ENCODE measurements around the gene MYO1H. TPM values are rescaled to one million over a fixed set of nuclear protein-coding genes. Genes with fewer than 3 reads are reported as not detected.

The MYO1H gene
- total and polyA plus RNA-seq, 2 experiments from 2014 or later = not detected

DNA sequence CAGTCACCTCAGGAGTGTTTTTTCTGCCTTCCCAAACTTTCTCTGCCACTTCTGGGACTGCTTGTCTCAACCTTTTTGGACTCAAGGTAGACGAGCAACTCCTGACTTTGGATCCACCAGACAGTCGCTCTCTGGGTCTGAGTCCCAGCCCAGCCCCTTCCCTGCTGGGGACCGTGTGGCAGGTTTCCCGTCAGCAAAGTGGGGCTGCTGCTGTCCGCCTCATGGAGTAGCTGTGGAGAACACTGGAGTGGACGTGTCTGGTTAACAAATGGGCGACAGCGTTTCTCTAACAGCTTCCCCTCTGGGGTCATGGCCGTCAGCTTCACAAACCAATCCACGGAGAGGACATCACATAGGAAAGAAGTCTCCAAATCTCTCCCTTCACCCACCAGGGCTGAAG is 74.6 kb downstream of the MYO1H start:
- H3K79me2 ChIP-seq (replicated peaks; ENCODE audit: insufficient read depth) = no peaks in the 10 kb centered on the region
- no peak overlapping the region for H3K4me3 ChIP-seq
- DNase-seq (ENCODE audit: low spot score) (no peak), ATAC-seq (no peak)
- H3K9me2 ChIP-seq (ENCODE audit: insufficient read depth) = no peaks in the 10 kb centered on the region
- no peak overlapping the region for H3K27ac ChIP-seq (ENCODE audit: low read depth)
- H3K4me1 Mint-ChIP-seq = no peaks in the 10 kb centered on the region
- H3F3A ChIP-seq (replicated peaks; ENCODE audit: low read depth) = no peaks in the 10 kb centered on the region
- no peak overlapping the region for H3K4me2 ChIP-seq
- H3K4me3 Mint-ChIP-seq = no peak overlapping the region
- no peaks in the 10 kb centered on the region; the same call in 1 of the 2 replicates for H4K20me1 ChIP-seq (replicated peaks; ENCODE audit: insufficient read depth)
- H3K36me3 ChIP-seq (ENCODE audit: insufficient read depth) = no peaks in the 10 kb centered on the region
- H3K27me3 ChIP-seq (ENCODE audit: insufficient read depth) = no peaks in the 10 kb centered on the region
- H3K27me3 Mint-ChIP-seq (ENCODE audit: insufficient read depth, low read depth, poor library complexity) = peaks cover 6% of the 10 kb centered on the region
- H2AFZ ChIP-seq = peak overlapping the region; percentile 38; the same call in 1 of the 2 replicates
- H3K27ac Mint-ChIP-seq = no peak overlapping the region
- no peaks in the 10 kb centered on the region for H3K4me1 ChIP-seq (ENCODE audit: insufficient read depth)
- peaks cover 2% of the 10 kb centered on the region; the same call in 1 of the 3 replicates for H3K9me3 Mint-ChIP-seq
- TF ChIP-seq NANOG (IDR thresholded peaks at IDR 0.05; ENCODE audit: borderline replicate concordance) (no peak), JUNB (IDR thresholded peaks at IDR 0.05; ENCODE audit: unreplicated experiment) (no peak), REST (IDR thresholded peaks at IDR 0.05; ENCODE audit: unreplicated experiment) (no peak), EZH2phosphoT487 (IDR thresholded peaks at IDR 0.05; ENCODE audit: unreplicated experiment) (no peak), ZNF114 (CRISPR knock-in tag; IDR thresholded peaks at IDR 0.05) (no peak), ZNF331 (CRISPR knock-in tag; IDR thresholded peaks at IDR 0.05; ENCODE audit: low read depth) (no peak), CTCF (conservative IDR thresholded peaks at IDR 0.05; ENCODE audit: low read depth in 2 of 2) (no peak), STAT1 (IDR thresholded peaks at IDR 0.05; ENCODE audit: unreplicated experiment) (no peak), POLR2AphosphoS5 (IDR thresholded peaks at IDR 0.05; ENCODE audit: low read depth) (no peak), CREB1 (CRISPR knock-in tag; IDR thresholded peaks at IDR 0.05; ENCODE audit: low read depth) (no peak), ZNF462 (CRISPR knock-in tag; IDR thresholded peaks at IDR 0.05) (no peak), EZH2 (IDR thresholded peaks at IDR 0.05; ENCODE audit: low read depth, unreplicated experiment) (no peak)
- TF ChIP-seq, protein P1, sequence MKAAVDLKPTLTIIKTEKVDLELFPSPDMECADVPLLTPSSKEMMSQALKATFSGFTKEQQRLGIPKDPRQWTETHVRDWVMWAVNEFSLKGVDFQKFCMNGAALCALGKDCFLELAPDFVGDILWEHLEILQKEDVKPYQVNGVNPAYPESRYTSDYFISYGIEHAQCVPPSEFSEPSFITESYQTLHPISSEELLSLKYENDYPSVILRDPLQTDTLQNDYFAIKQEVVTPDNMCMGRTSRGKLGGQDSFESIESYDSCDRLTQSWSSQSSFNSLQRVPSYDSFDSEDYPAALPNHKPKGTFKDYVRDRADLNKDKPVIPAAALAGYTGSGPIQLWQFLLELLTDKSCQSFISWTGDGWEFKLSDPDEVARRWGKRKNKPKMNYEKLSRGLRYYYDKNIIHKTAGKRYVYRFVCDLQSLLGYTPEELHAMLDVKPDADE (IDR thresholded peaks at IDR 0.05) = no peak
- no peaks in the 10 kb centered on the region for H3K36me3 Mint-ChIP-seq (ENCODE audit: low read depth)

Data from GM23338 (cell line).